KOPT-K1 (cell line): ENCODE data around the gene NFXL1.
"Not testable (repeated sequence)": the region's sequence is repeated elsewhere in the genome, so short reads cannot be mapped to it uniquely, and the experiment has no call there.

Experiments used
- H3K27ac ChIP-seq: fragments of 200-600 bp; sonication (generic); 2 replicates; pipeline ENCODE4 v1.5.1; 2016; ENCODE audit warnings: antibody characterized with exemption, mild to moderate bottlenecking, low read depth, low read length; ENCODE audit not compliant: poor library complexity, severe bottlenecking
- H3K36me3 ChIP-seq: fragments of 200-600 bp; sonication (generic); 2 replicates; pipeline ENCODE4 v1.5.1; 2017; ENCODE audit warnings: antibody characterized with exemption, mild to moderate bottlenecking, low read length, moderate library complexity; ENCODE audit not compliant: insufficient read depth
- H3K9me3 ChIP-seq: fragments of 200-600 bp; sonication (generic); 2 replicates; pipeline ENCODE4 v1.5.1; 2017; ENCODE audit warnings: antibody characterized with exemption, low read length, mild to moderate bottlenecking; ENCODE audit not compliant: insufficient read depth, poor library complexity, severe bottlenecking

The NFXL1 gene

DNA sequence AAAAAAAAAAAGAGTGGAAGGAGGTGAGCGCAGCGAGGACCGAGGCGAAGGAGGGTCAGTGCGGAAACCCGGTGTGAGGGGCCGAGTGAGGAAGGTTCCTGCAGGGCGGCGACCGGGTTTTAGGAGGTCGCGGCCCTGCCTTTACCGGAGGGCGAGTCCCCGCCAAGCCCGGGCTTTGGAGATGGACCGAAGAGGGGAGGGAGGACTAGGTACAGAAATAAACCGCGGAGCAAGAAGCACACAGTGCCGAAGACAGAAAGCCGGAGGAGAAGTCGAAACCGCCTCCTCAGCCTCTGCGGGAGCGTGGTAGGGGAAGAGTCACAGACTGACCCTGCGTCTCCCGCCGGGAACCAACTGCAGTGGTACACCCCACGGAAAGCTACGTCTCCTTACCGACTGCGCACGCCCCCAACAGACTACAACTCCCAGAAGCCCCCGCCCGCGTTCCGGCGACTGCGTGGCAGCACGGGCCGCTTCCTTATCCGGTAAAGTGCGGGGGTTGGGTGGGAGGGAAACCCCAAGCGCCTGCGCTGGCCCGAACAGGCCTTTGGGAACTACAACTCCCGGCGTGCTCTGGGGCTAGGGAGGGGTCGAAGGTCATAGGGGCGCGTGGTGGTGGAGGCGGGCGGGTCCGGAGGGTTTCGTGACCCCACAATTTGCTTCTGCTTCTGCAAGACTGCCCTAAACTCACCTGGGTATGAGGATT lies at the start of gene NFXL1:
NFXL1 (minus strand) TSS at position 364 of the 706 bp plus-strand sequence. CDS start 380 bp downstream, outside the sequence.
- Histone ChIP-seq H3K36me3 (peaks cover 22% of the 10 kb centered on the region), H3K9me3 (no peaks in the 10 kb centered on the region), H3K27ac (peak within 1 kb of the TSS; percentile 77)

DNA sequence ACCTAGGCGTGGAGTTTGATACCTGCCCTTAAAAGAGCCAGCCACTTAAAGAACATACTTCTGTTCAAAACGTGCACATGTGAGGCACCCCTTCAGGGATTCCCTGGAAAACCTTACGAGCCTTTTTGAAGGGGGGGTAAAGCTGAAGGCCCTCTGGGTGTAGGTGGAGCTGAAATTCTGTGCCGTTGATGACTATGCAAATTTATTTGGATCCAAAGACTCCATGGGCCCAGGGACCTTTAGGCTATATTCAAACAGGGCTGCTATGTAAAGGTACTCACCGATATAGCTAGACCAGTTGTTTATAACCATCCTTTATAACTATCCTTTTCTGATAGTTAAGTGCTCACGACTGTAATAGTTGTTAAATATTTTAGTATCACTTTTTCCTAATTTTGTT lies 40.3 kb upstream of the NFXL1 start:
- H3K27ac ChIP-seq = no peak overlapping the region
- H3K9me3 ChIP-seq = no peaks in the 10 kb centered on the region
- no peaks in the 10 kb centered on the region for H3K36me3 ChIP-seq

DNA sequence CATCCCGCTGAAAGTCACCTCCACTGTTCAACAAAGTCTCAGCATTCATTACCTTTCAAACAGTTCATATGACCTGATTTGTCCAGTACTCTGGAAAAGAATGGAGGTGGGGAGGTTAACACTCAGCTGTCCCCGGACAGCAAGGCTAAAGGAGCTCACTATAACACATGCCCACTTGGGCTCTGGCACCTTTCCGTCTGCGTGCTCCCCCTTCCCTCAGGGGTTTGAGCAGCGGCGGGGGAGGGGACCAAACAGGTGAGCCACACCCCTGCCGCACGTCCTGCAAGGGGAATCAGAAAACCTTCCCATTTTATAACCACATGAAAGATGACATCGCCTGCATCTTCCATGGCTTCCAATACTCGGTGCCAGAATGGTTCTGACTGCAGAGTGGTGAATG lies 39.9 kb upstream of the NFXL1 start:
- no peaks in the 10 kb centered on the region for H3K9me3 ChIP-seq
- no peak overlapping the region for H3K27ac ChIP-seq
- no peaks in the 10 kb centered on the region for H3K36me3 ChIP-seq

DNA sequence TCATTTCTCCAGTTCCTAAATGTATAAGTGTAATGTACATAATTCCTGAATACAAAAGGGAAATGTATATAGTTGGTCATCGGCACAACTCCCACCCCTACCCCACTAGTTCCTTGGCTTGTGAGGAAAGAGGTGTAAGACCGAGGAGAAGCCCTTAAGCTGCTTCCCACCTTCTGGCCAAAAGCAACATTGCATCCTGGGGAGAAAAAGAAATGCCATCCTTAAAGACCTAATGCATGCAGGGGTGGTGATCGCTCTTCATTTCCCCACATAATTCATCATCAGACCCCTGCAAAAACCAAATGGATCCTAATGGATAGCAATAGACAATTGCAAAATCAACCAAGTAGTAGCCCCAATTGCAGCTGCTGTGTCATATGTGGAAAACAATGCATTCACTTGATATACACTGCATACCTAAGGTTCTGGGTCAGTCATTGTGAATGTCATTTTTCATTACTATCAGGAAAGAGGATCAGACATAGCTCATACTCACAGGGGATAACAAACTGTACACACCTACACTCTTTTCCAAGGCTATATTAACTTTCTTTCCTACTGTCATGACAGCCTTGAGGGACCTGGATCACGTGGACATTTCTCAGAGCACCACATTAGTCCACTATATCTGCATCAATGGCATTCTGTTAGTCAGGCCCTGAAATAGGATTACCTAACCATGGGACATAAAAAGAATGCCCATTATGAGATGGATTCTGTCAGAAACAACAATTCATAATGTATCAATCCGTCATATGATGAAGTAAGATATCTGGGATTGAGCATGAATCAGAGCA lies 31.7 kb upstream of the NFXL1 start:
- H3K27ac ChIP-seq = no peak overlapping the region
- H3K36me3 ChIP-seq = no peaks in the 10 kb centered on the region
- H3K9me3 ChIP-seq = no peaks in the 10 kb centered on the region

- H3K9me3 ChIP-seq = no peaks in the 10 kb centered on the region
- H3K36me3 ChIP-seq = no peaks in the 10 kb centered on the region
- H3K27ac ChIP-seq = no peak overlapping the region
These were observed 27.9 kb upstream of the NFXL1 start for GRCh38 chr4:47942081-47942819.

DNA sequence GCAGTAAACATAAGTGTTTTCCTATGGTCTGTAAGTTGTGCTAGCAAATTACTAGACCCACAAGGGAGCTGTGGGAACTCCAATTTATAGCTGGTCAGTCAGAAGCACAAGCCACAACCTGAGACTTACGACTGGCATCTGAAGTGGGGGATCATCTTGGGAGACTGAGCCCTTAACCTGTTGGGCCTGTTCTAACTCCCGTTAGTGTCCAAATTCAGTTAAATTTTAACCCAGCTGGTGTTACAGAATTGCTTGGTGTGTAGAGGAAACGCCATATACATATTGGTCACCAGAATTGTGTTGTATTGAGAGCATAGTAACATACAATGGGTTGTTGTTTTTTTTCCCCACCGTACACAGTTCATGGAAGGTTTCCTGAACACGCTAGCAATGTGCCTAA lies 25.1 kb upstream of the NFXL1 start:
- H3K36me3 ChIP-seq = no peaks in the 10 kb centered on the region
- H3K27ac ChIP-seq = no peak overlapping the region
- H3K9me3 ChIP-seq = no peaks in the 10 kb centered on the region

GRCh38 chr4:47936336-47936735 lies 22.0 kb upstream of the NFXL1 start:
- Histone ChIP-seq H3K36me3 (no peaks in the 10 kb centered on the region), H3K27ac (no peak overlapping the region), H3K9me3 (no peaks in the 10 kb centered on the region)

DNA sequence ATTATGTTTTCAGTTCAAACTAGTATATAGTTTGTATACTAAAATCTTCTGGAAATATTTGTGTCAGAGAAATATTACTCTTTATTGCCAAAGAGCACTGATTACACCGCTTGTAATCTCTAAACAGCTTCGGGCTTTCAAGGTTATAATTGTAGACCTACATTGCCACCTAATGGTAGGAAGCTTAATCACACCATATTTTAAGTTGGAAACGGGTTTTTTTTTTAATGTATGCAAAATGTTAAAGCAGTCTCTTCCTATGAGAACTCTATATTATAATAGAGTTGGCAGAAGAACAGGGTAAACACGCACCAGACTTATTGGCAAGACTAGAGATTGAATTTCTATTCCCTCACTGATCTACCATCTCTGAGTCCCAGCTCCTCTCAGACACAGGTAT lies 19.5 kb upstream of the NFXL1 start:
- no peak overlapping the region for H3K27ac ChIP-seq
- H3K9me3 ChIP-seq = no peaks in the 10 kb centered on the region
- no peaks in the 10 kb centered on the region for H3K36me3 ChIP-seq

GRCh38 chr4:47930971-47931804 lies 16.8 kb upstream of the NFXL1 start:
- H3K36me3 ChIP-seq = no peaks in the 10 kb centered on the region
- H3K9me3 ChIP-seq = no peaks in the 10 kb centered on the region
- no peak overlapping the region for H3K27ac ChIP-seq

DNA sequence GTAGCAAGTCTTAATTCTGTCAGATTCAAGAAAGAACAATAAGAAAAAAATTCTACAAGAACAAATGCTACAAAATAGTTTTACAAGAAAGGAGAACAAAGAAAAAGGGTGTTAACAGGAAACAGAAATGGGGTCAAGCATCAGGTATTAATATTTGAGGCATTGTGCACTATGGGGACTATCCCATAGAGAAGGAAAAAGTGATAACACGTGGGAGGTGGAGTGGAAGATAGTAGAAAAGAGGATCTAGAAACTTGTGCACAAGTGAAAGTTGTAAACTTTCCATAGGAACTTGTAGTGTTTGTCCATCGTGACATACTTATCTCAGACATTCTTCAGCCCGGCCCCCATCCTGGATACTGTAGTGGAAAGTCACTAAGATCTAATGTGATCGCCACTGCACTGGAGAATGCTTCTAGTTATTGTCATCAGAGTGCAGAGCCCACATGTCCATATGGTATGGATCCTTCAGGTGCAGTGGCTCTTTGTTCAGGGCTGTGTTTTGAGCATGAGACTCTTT lies 15.4 kb upstream of the NFXL1 start:
- Histone ChIP-seq H3K36me3 (no peaks in the 10 kb centered on the region), H3K27ac (no peak overlapping the region), H3K9me3 (no peaks in the 10 kb centered on the region)

DNA sequence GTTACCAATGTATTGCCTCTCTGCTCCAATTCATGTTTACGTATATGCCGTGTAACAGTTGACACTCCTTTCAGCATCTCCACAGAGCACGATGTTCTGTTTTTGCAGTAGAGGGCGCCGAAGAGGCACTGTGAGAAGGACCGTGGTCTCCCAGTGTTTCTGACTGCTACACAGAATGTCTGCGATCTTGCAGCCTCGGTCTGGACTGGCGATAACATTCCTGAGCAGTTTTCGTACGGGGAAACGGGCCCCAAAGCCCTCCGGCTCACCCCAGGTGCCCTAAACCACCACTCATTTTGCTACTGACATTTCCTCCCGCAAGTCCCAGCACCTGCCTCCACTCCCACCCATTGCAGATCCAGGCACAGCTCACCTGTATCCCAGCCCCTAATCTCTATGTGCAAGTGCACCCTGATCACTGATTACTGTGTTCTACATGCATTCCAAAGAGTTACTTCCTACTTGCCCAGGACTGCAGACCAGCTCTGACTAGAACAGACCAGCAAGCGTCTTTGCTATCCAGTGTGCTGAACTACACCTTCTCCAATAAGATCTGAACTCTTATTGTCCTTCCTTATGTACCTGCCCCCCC lies 12.4 kb upstream of the NFXL1 start:
- Histone ChIP-seq H3K36me3 (no peaks in the 10 kb centered on the region), H3K9me3 (no peaks in the 10 kb centered on the region)

DNA sequence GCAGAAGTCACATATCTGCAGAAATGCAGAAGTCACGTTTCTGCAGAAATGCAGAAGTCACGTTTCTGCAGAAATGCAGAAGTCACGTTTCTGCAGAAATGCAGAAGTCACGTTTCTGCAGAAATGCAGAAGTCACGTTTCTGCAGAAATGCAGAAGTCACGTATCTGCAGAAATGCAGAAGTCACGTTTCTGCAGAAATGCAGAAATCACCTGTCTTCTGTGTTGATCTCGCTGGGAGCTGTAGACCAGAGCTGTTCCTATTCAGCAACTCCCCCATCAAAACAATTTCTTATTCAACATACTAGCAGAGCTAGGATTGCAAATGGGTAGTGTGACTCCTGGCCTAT lies 8.9 kb upstream of the NFXL1 start:
- not testable (repeated sequence) for H3K9me3 ChIP-seq, H3K27ac ChIP-seq, H3K36me3 ChIP-seq

More for the DNA sequence above, 12.4 kb upstream of the NFXL1 start:
- no peak overlapping the region for H3K27ac ChIP-seq

DNA sequence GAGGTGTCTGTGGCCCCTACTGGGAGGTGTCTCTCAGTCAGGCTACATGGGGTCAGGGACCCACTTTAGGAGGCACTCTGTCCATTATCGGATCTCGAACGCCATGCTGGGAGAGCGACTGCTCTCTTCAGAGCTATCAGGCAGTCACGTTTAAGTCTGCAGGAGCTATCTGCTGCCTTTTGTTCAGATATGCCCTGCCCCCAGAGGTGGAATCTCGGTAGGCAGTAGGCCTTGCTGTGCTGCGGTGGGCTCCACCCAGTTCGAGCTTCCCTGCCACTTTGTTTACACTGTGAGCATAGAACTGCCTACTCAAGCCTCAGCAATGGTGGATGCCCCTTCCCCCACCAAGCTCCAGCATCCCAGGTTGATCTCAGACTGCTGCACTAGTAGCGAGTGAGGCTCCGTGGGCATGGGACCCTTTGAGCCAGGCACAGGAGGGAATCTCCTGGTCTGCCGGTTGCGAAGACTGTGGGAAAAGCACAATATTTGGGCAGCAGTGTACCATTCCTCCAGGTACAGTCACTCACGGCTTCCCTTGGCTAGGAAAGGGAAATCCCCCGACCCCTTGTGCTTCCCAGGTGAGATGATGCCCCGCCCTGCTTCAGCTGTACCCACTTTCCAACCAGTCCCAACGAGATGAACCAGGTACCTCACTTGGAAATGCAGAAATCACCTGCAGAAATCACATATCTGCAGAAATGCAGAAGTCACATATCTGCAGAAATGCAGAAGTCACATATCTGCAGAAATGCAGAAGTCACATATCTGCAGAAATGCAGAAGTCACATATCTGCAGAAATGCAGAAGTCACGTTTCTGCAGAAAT lies 8.3 kb upstream of the NFXL1 start:
- not testable (repeated sequence) for H3K9me3 ChIP-seq, H3K36me3 ChIP-seq, H3K27ac ChIP-seq

GRCh38 chr4:47917163-47917562 lies 2.8 kb upstream of the NFXL1 start:
- H3K9me3 ChIP-seq, H3K36me3 ChIP-seq, H3K27ac ChIP-seq: not testable (repeated sequence)
